H9 (cell line): ENCODE results near the gene MAPKAPK2. TPM values are rescaled to one million over a fixed set of nuclear protein-coding genes. Genes with fewer than 3 reads are reported as not detected.

ENCODE experiments used
- DNase-seq: peaks from one replicate; pipeline ENCODE4 v3.0.0-alpha.2; 2017
- H2AFZ ChIP-seq: one replicate; pipeline ENCODE4 v1.6.1; 2013; ENCODE audit warnings: mild to moderate bottlenecking, low read length, control low read depth, moderate library complexity
- H2AK5ac ChIP-seq: 2 replicates; pipeline ENCODE4 v1.6.1; 2013; ENCODE audit warnings: low read length, control low read depth, mixed read lengths; ENCODE audit not compliant: insufficient read length
- H2BK120ac ChIP-seq: one replicate; pipeline ENCODE4 v1.6.1; 2013; ENCODE audit warnings: low read depth, mild to moderate bottlenecking, low read length, control low read depth, inconsistent platforms; ENCODE audit not compliant: poor library complexity, severe bottlenecking
- H2BK12ac ChIP-seq: 2 replicates; pipeline ENCODE4 v1.6.1; 2013; ENCODE audit warnings: low read length, control low read depth, mixed read lengths, low read depth; ENCODE audit not compliant: insufficient read length
- H2BK15ac ChIP-seq: 2 replicates; pipeline ENCODE4 v1.6.1; 2013; ENCODE audit warnings: low read depth, low read length, control low read depth
- H2BK20ac ChIP-seq: one replicate; pipeline ENCODE4 v1.6.1; 2013; ENCODE audit warnings: low read depth, mild to moderate bottlenecking, low read length, control low read depth, inconsistent platforms; ENCODE audit not compliant: poor library complexity, severe bottlenecking
- H2BK5ac ChIP-seq: 2 replicates; pipeline ENCODE4 v1.6.1; 2013; ENCODE audit warnings: low read length, control low read depth, mixed read lengths; ENCODE audit not compliant: insufficient read length
- H3K14ac ChIP-seq: 2 replicates; pipeline ENCODE4 v1.6.1; 2013; ENCODE audit warnings: low read length, control low read depth; ENCODE audit not compliant: insufficient read depth
- H3K18ac ChIP-seq: 2 replicates; pipeline ENCODE4 v1.6.1; 2013; ENCODE audit warnings: low read depth, mild to moderate bottlenecking, mixed read lengths, low read length, control low read depth; ENCODE audit not compliant: insufficient read length
- H3K23ac ChIP-seq: 2 replicates; pipeline ENCODE4 v1.6.1; 2013; ENCODE audit warnings: low read length, control low read depth, mixed read lengths, low read depth; ENCODE audit not compliant: insufficient read length
- H3K23me2 ChIP-seq: 2 replicates; pipeline ENCODE4 v1.6.1; 2013; ENCODE audit warnings: low read depth, mild to moderate bottlenecking, mixed read lengths, low read length, control low read depth; ENCODE audit not compliant: insufficient read length, poor library complexity, severe bottlenecking
- H3K27ac ChIP-seq: 2 replicates; pipeline ENCODE4 v1.5.1; 2013; ENCODE audit warnings: low read length, control low read depth, mixed read lengths, low read depth; ENCODE audit not compliant: insufficient read length
- H3K27me3 ChIP-seq: 2 replicates; pipeline ENCODE4 v1.6.1; 2013; ENCODE audit warnings: low read length, control low read depth, inconsistent platforms; ENCODE audit not compliant: insufficient read depth
- H3K4ac ChIP-seq: 2 replicates; pipeline ENCODE4 v1.6.1; 2013; ENCODE audit warnings: low read depth, mild to moderate bottlenecking, control low read depth, inconsistent platforms, low read length, moderate library complexity
- H3K4me1 ChIP-seq: 2 replicates; pipeline ENCODE4 v1.6.1; 2013; ENCODE audit warnings: low read length, control low read depth, inconsistent platforms; ENCODE audit not compliant: insufficient read depth
- H3K4me2 ChIP-seq: 2 replicates; pipeline ENCODE4 v1.6.1; 2013; ENCODE audit warnings: low read length, control low read depth, mixed read lengths; ENCODE audit not compliant: insufficient read length, insufficient read depth
- H3K56ac ChIP-seq: 2 replicates; pipeline ENCODE4 v1.6.1; 2013; ENCODE audit warnings: low read depth, mild to moderate bottlenecking, mixed read lengths, low read length, control low read depth; ENCODE audit not compliant: insufficient read length
- H3K79me1 ChIP-seq: 2 replicates; pipeline ENCODE4 v1.6.1; 2013; ENCODE audit warnings: low read depth, mild to moderate bottlenecking, moderate library complexity, low read length, control low read depth, inconsistent platforms; ENCODE audit not compliant: insufficient read depth, poor library complexity, severe bottlenecking
- H3K79me2 ChIP-seq: 2 replicates; pipeline ENCODE4 v1.6.1; 2013; ENCODE audit warnings: low read length, control low read depth, inconsistent platforms; ENCODE audit not compliant: insufficient read depth
- H3K9ac ChIP-seq: 2 replicates; pipeline ENCODE4 v1.6.1; 2013; ENCODE audit warnings: low read length, control low read depth, mixed read lengths; ENCODE audit not compliant: insufficient read length; ENCODE audit errors: extremely low read depth
- H3K9me3 ChIP-seq: one replicate; pipeline ENCODE4 v1.6.1; 2013; ENCODE audit warnings: low read depth, low read length, inconsistent platforms; ENCODE audit not compliant: control insufficient read depth
- H3T11ph ChIP-seq: one replicate; pipeline ENCODE4 v1.6.1; 2013; ENCODE audit warnings: mild to moderate bottlenecking, low read length, control low read depth, inconsistent platforms
- H4K20me1 ChIP-seq: one replicate; pipeline ENCODE4 v1.6.1; 2013; ENCODE audit not compliant: control insufficient read depth, insufficient read length, insufficient read depth
- H4K5ac ChIP-seq: 2 replicates; pipeline ENCODE4 v1.6.1; 2013; ENCODE audit warnings: low read depth, mild to moderate bottlenecking, mixed read lengths, low read length, control low read depth; ENCODE audit not compliant: insufficient read length
- H4K8ac ChIP-seq: replicated peaks from 2 replicates; pipeline ENCODE4 v1.6.1; 2013; ENCODE audit warnings: low read length, control low read depth, mixed read lengths, low read depth; ENCODE audit not compliant: insufficient read length
- H4K91ac ChIP-seq: 2 replicates; pipeline ENCODE4 v1.6.1; 2013; ENCODE audit warnings: low read depth, mild to moderate bottlenecking, moderate library complexity, mixed read lengths, low read length, control low read depth; ENCODE audit not compliant: insufficient read length
- H3K27ac Mint-ChIP-seq, 3 experiments: 2 replicates in 2 of 3; 3 replicates in 1 of 3; pipeline ENCODE4 v1.8.0; 2020 to 2021; ENCODE audit warnings: mixed read lengths in 3 of 3, mild to moderate bottlenecking in 1 of 3, moderate library complexity in 1 of 3
- H3K27me3 Mint-ChIP-seq: 2 replicates; pipeline ENCODE4 v1.8.0; 2021; ENCODE audit warnings: low read depth, mild to moderate bottlenecking, moderate library complexity, mixed read lengths
- H3K36me3 Mint-ChIP-seq, 3 experiments: 2 replicates in 2 of 3; 3 replicates in 1 of 3; pipeline ENCODE4 v1.8.0; 2020 to 2021; ENCODE audit warnings: low read depth in 3 of 3, mixed read lengths in 3 of 3; ENCODE audit not compliant: insufficient read depth in 1 of 3
- H3K4me1 Mint-ChIP-seq, 2 experiments: 2 replicates each; pipeline ENCODE4 v1.8.0; 2020; ENCODE audit warnings: mixed read lengths in 2 of 2
- H3K4me3 Mint-ChIP-seq, 2 experiments: 2 replicates in 1 of 2; 3 replicates in 1 of 2; pipeline ENCODE4 v1.8.0; 2020 to 2021; ENCODE audit warnings: mild to moderate bottlenecking in 2 of 2, mixed read lengths in 2 of 2, moderate library complexity in 1 of 2
- H3K9me3 Mint-ChIP-seq, 2 experiments: 2 replicates in 1 of 2; 3 replicates in 1 of 2; pipeline ENCODE4 v1.8.0; 2020; ENCODE audit warnings: mild to moderate bottlenecking in 2 of 2, mixed read lengths in 2 of 2, moderate library complexity in 1 of 2
- WGBS: extraction: QIAGEN DNeasy Blood & Tissue Kit; methylation state at CpG from one replicate; pipeline ENCODE4 v1.1.7; 2013; ENCODE audit warnings: missing lambda C conversion rate, low lambda C conversion rate, mixed read lengths; ENCODE audit not compliant: insufficient read length; ENCODE audit errors: extremely low coverage; 5-methylcytosine and 5-hydroxymethylcytosine counted together
- total RNA-seq: library from RNA; stranded (reverse); gene quantifications from 2 replicates; pipeline ENCODE4 v1.2.1, GENCODE V29; 2021
- TF ChIP-seq, protein P1 (sequence below): fragments of 200-600 bp; sonication (generic); conservative IDR thresholded peaks from 3 replicates; pipeline ENCODE4 v1.8.0; 2021; ENCODE audit warnings: antibody characterized with exemption, mild to moderate bottlenecking

Gene MAPKAPK2
- total RNA-seq, 1 experiment from 2014 or later: 50.1 TPM

DNA sequence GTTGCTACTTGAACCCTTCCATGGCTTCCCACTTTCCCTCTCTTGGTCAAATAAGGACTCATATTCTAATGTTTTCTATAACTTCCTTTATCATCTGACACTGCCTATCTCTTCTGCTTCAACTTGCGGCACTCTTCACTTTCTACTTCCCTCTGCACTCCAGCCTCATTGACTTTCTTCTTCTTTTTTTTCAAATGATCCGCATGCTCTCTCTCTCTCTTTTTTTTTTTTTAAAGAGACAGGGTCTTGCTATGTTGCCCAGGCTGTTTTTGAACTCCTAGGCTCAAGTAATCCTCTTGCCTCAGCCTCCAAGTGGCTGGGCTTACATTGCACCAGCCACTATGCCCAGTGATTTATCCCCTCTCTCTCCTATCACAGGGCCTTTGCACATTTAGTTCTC lies 94.9 kb downstream of the MAPKAPK2 start:
- peaks cover 0 to 10% of the 10 kb centered on the region in 2 experiments; a peak in 3 of 4 replicates for H3K4me1 Mint-ChIP-seq
- Histone ChIP-seq H2AK5ac (no peak overlapping the region), H3K9me3 (no peaks in the 10 kb centered on the region), H3K4me2 (no peak overlapping the region), H2BK15ac (no peak overlapping the region), H4K5ac (no peak overlapping the region), H3K79me1 (no peaks in the 10 kb centered on the region), H2BK12ac (no peak overlapping the region), H3K18ac (no peak overlapping the region), H3K14ac (no peak overlapping the region), H2BK120ac (no peak overlapping the region), H3K4ac (no peak overlapping the region), H2BK20ac (no peak overlapping the region), H3K9ac (no peak overlapping the region), H3K23me2 (no peaks in the 10 kb centered on the region), H3K23ac (no peak overlapping the region), H3K79me2 (no peaks in the 10 kb centered on the region), H3K27me3 (no peaks in the 10 kb centered on the region), H3K56ac (no peak overlapping the region), H3K27ac (no peak overlapping the region), H3T11ph (no peak overlapping the region), H2AFZ (no peak overlapping the region), H4K20me1 (no peaks in the 10 kb centered on the region), H4K8ac (no peak overlapping the region), H2BK5ac (no peak overlapping the region), H4K91ac (no peak overlapping the region), H3K4me1 (no peaks in the 10 kb centered on the region)
- no peak for DNase-seq
- no peaks in the 10 kb centered on the region for H3K36me3 Mint-ChIP-seq
- no peak overlapping the region for H3K4me3 Mint-ChIP-seq
- H3K9me3 Mint-ChIP-seq: no peaks in the 10 kb centered on the region
- WGBS: no CpG with 5 or more reads among the region's 2 CpGs
- H3K27ac Mint-ChIP-seq: no peak overlapping the region
- TF ChIP-seq, protein P1, sequence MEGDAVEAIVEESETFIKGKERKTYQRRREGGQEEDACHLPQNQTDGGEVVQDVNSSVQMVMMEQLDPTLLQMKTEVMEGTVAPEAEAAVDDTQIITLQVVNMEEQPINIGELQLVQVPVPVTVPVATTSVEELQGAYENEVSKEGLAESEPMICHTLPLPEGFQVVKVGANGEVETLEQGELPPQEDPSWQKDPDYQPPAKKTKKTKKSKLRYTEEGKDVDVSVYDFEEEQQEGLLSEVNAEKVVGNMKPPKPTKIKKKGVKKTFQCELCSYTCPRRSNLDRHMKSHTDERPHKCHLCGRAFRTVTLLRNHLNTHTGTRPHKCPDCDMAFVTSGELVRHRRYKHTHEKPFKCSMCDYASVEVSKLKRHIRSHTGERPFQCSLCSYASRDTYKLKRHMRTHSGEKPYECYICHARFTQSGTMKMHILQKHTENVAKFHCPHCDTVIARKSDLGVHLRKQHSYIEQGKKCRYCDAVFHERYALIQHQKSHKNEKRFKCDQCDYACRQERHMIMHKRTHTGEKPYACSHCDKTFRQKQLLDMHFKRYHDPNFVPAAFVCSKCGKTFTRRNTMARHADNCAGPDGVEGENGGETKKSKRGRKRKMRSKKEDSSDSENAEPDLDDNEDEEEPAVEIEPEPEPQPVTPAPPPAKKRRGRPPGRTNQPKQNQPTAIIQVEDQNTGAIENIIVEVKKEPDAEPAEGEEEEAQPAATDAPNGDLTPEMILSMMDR: no peak
- H3K27me3 Mint-ChIP-seq: peaks cover 3% of the 10 kb centered on the region; the same call in 1 of the 2 replicates
